ENCODE measurements around the gene TRIM52. TPM values are rescaled to one million over a fixed set of nuclear protein-coding genes. Genes with fewer than 3 reads are reported as not detected.

TRIM52 gene
- total RNA-seq, 1 experiment from 2014 or later: 7.6 TPM

- CTCF ChIA-PET: no interaction called here
- no TSS peak for BruUV-seq (replicated peaks)
- peaks cover 40% of the 10 kb centered on the region; the same call in 1 of the 2 replicates for H4K20me1 ChIP-seq (ENCODE audit: insufficient read depth)
Observed at GRCh38 chr5:181234455-181235306, 26.3 kb downstream of the TRIM52 start.

More at GRCh38 chr5:181234455-181235306, 26.3 kb downstream of the TRIM52 start:
- Histone ChIP-seq H3K9ac (ENCODE audit: low read length) (no peak overlapping the region), H3K36me3 (ENCODE audit: control insufficient read depth in 1 of 2, insufficient read depth in 2 of 2, low read length in 2 of 2) (peaks cover 40 to 49% of the 10 kb centered on the region in 2 experiments), H3K79me2 (ENCODE audit: insufficient read depth, low read length) (peaks cover 30% of the 10 kb centered on the region), H3K4me1 (ENCODE audit: control insufficient read depth in 1 of 2, insufficient read depth in 2 of 2, low read length in 2 of 2) (no peaks in the 10 kb centered on the region), H3K4me3 (replicated peaks in 1 of 2; ENCODE audit: low read depth in 1 of 2, low read length in 2 of 2) (no peak overlapping the region), H3K4me2 (ENCODE audit: low read length) (no peak overlapping the region), H2AFZ (ENCODE audit: low read depth, low read length, poor library complexity, severe bottlenecking) (no peak overlapping the region), H3K9me2 (ENCODE audit: insufficient read depth) (no peaks in the 10 kb centered on the region), H3K9me3 (ENCODE audit: control insufficient read depth in 1 of 2, insufficient read depth in 1 of 2, low read depth in 1 of 2, low read length in 2 of 2) (no peaks in the 10 kb centered on the region), H3K27ac (ENCODE audit: low read depth, low read length) (peak overlapping the region; percentile 34; the same call in 1 of the 2 replicates), H3K27me3 (ENCODE audit: insufficient read depth, low read length) (no peaks in the 10 kb centered on the region)
- ChIA-PET RAD21 (ENCODE audit: low non-redundant PET in 1 of 2, low total read pairs in 2 of 2, uncharacterized antibody in 2 of 2, unreplicated experiment in 2 of 2) (interaction anchor here in 1 of 2 experiments (0.6 kb wide), 1 partner anchor 29 kb away, joined by 3 read pairs; no protein-coding TSS in a partner anchor), POLR2A (interaction anchor here (1.2 to 1.9 kb wide), 2 partner anchors 9 to 11 kb away, joined by 4 to 11 read pairs; partner anchors contain the start of genes RACK1 and TRIM41)
- ATAC-seq: peak; percentile 32
- no peak for DNase-seq (ENCODE audit: low read depth, low spot score)
- TF ChIP-seq ATF3 (IDR thresholded peaks at IDR 0.05): no peak
- no peak for TF ChIP-seq CTCF (IDR thresholded peaks at IDR 0.05 in 2 of 3, conservative IDR thresholded peaks at IDR 0.05 in 1 of 3; ENCODE audit: borderline replicate concordance in 1 of 3, insufficient read depth in 1 of 3, low read depth in 2 of 3, low read length in 2 of 3)
- TF ChIP-seq EGR1 (IDR thresholded peaks at IDR 0.05; ENCODE audit: low read depth): no peak
- TF ChIP-seq FOSL1 (IDR thresholded peaks at IDR 0.05; ENCODE audit: low read depth): no peak
- peak; percentile 58 for TF ChIP-seq POLR2AphosphoS5 (IDR thresholded peaks at IDR 0.05; ENCODE audit: low read depth, low read length)
- no peak for TF ChIP-seq SRF (IDR thresholded peaks at IDR 0.05; ENCODE audit: low read depth)
- intact Hi-C loops (cut with micrococcal nuclease): no loop called here
